Pancreas (tissue), 10 donors: Measurements from ENCODE around the gene GP1BA. TPM values are rescaled to one million over a fixed set of nuclear protein-coding genes. Genes with fewer than 3 reads are reported as not detected.

Source experiments
- ATAC-seq, 4 donors: fragments of 200-7000 bp; cut with Tn5 transposase; one replicate each; pipeline versions ENCODE4 v1.8.0 to v1.9.1; 2020; ENCODE audit warnings: mild to moderate bottlenecking in 4 of 4, moderate library complexity in 4 of 4
- DNase-seq, 6 donors: peaks; one replicate each; pipeline ENCODE4 v3.0.0-alpha.2; 2020
- FAIRE-seq: peaks from 2 replicates; lab custom pipeline; 2012; peaks lifted over from hg19 to GRCh38; lab: Jason Lieb, UNC
- H3K27ac ChIP-seq, 4 donors: fragments of 200-600 bp; sonication (generic); 1 replicate in 3 of 4; 2 replicates in 1 of 4; pipeline versions ENCODE4 v1.5.0 to v1.8.0; 2020
- H3K27me3 ChIP-seq, 4 donors: fragments of 200-600 bp; one replicate each; pipeline ENCODE4 v1.8.0; 2021
- H3K36me3 ChIP-seq, 3 donors: fragments of 200-600 bp; sonication (generic) in 1 of 3; one replicate each; pipeline versions ENCODE4 v1.5.0 to v1.8.0; 2020 to 2021
- H3K4me1 ChIP-seq, 3 donors: fragments of 200-600 bp; one replicate each; pipeline ENCODE4 v1.8.0; 2021
- H3K4me3 ChIP-seq, 4 donors: fragments of 200-600 bp; sonication (generic) in 2 of 4; one replicate each; pipeline versions ENCODE4 v1.5.0 to v1.8.0; 2020 to 2021
- H3K9me3 ChIP-seq, 4 donors: fragments of 200-600 bp; one replicate each; pipeline ENCODE4 v1.8.0; 2021
- CTCF ChIP-seq, 4 donors: fragments of 200-600 bp; sonication (generic) in 3 of 4; IDR thresholded peaks; one replicate each; pipeline versions ENCODE4 v1.5.0 to v1.8.0; 2021; ENCODE audit warnings: antibody characterized with exemption in 4 of 4
- WGBS, 2 donors: extraction: QIAGEN DNeasy Blood & Tissue Kit; methylation state at CpG; one replicate each; pipeline ENCODE4 v1.1.7; 2013; 5-methylcytosine and 5-hydroxymethylcytosine counted together
- intact Hi-C, 3 donors: fragments of 100-400 bp; cut with DNase I; formaldehyde crosslinking; loops; one replicate each; pipeline versions ENCODE4 v1.11.1 to v1.14.2; 2022
- microRNA-seq, 2 donors: library from miRNA; unstranded; fragments of <30 nt; microRNA quantifications; one replicate each; pipeline versions ENCODE4 to v1.1.0, GENCODE V29; 2019 to 2020
- polyA plus RNA-seq, 2 donors: library from polyadenylated mRNA; stranded (reverse); fragments of 200-250 nt; gene quantifications; one replicate each; pipeline ENCODE4 v1.2.3, GENCODE V29; 2013
- total RNA-seq, 6 donors: library from RNA; stranded (reverse); fragmentation: NEBNext Ultra II Directional in 4 of 6; extraction: Animal tissue kit (Norgen Biotek cat#: 25700) in 4 of 6; gene quantifications; one replicate each; pipeline versions ENCODE4 v1.2.1 to v1.2.4, GENCODE V29; 2021 to 2023
- donor health status: healthy with polysubstance abuse.
- donor health status: DM: no; HTN: no; CAD: no; lungs with moderate emphysema.
- donor health status: DM: no; HTN: no; CAD: no.
- donor health status: control.
- donor health status: control.
- donor health status: Bipolar disorder and iron deficiency.
- donor health status: DM: yes; HTN: yes; CAD: no.
- donor health status: DM: no; HTN: no; CAD: no.
- donor health status: DM: no; HTN: no; CAD: no.
- donor health status: DM: yes; HTN: yes; CAD: no.

The GP1BA gene
- total and polyA plus RNA-seq, 8 donors, result 0.06 to 0.37 (median 0.13) TPM; not detected in 4

DNA sequence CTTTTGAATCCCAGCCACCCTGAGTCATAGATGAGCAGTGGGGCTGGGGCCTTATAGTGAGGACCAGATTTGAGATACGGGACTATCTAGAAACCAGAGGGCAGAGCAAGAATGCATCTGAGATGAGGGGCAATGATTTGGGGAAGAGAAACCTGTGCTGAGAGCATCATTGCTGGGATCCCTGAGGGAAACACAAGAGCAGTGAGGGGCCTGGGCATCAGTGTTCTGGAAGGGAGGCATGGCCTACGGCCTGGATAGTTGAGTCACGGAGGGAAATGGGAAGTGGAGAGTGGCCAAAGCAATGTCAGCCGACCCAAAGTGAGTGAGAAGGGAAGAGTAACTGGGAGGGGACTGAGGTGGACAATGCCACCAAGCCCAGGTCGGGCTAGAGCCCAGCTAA is 50.2 kb downstream of the GP1BA start:
- Histone ChIP-seq H3K27ac (no peak overlapping the region), H3K27me3 (no peaks in the 10 kb centered on the region), H3K4me3 (no peak overlapping the region), H3K4me1 (peaks cover 0 to 8% (median 4%) of the 10 kb centered on the region in 3 donors), H3K9me3 (no peaks in the 10 kb centered on the region), H3K36me3 (peaks cover 0 to 9% (median 6%) of the 10 kb centered on the region in 3 donors)
- no peak for FAIRE-seq
- ATAC-seq, result no peak
- no peak for DNase-seq
- TF ChIP-seq CTCF (IDR thresholded peaks at IDR 0.05), result no peak
- WGBS, 2 donors, result 76 to 78% methylated on average over 5 of the region's 5 CpGs
- intact Hi-C loops, result loop anchor here in 1 of 3 donors (10.0 kb wide), 1 partner anchor 48 kb away; the partner anchor contains the start of gene GP1BA

Small RNA genes within 50 kb of the gene (microRNA-seq; reads per million reads assigned to microRNA genes)
- gene MIR6864, result 0 reads per million in 2 donors
- 0.39 to 0.59 reads per million in 2 donors for gene MIR6865

Other genes with a start within 250 kb of the GP1BA start
- gene PELP1, start 228.1 kb upstream of the GP1BA start, total RNA-seq, result 10 to 100 TPM; 15.9 to 31.2 (median 21.5) TPM
- 10 to 100 TPM; 34.6 to 38.0 TPM for gene PELP1, start 228.1 kb upstream of the GP1BA start, polyA plus RNA-seq
- 10 to 100 TPM; 11.2 to 49.6 (median 15.1) TPM for gene ARRB2, start 221.6 kb upstream of the GP1BA start, total RNA-seq
- gene ARRB2, start 221.6 kb upstream of the GP1BA start, polyA plus RNA-seq, result 10 to 100 TPM; 21.3 to 22.2 TPM
- 10 to 100 TPM in 4 of 6 donors, 1 to 10 TPM in 2; 8.6 to 11.6 (median 10.7) TPM for gene MED11, start 200.8 kb upstream of the GP1BA start, total RNA-seq
- 10 to 100 TPM; 26.0 to 31.1 TPM for gene MED11, start 200.8 kb upstream of the GP1BA start, polyA plus RNA-seq
- gene ZMYND15, start 192.4 kb upstream of the GP1BA start, total RNA-seq, result 1 to 10 TPM in 2 of 6 donors, under 1 TPM in 4; 0.39 to 3.2 (median 0.69) TPM
- gene ZMYND15, start 192.4 kb upstream of the GP1BA start, polyA plus RNA-seq, result 1 to 10 TPM; 1.6 to 3.0 TPM
- gene CXCL16, start 192.3 kb upstream of the GP1BA start, total RNA-seq, result 10 to 100 TPM in 3 of 6 donors, 1 to 10 TPM in 3; 7.6 to 55.6 (median 10.0) TPM
- 10 to 100 TPM in 1 of 2 donors, 1 to 10 TPM in 1; 7.9 to 12.9 TPM for gene CXCL16, start 192.3 kb upstream of the GP1BA start, polyA plus RNA-seq
- gene TM4SF5, start 160.4 kb upstream of the GP1BA start, total RNA-seq, result 1 to 10 TPM in 1 of 6 donors, under 1 TPM in 3, not detected in 2; 0.31 to 1.2 (median 0.61) TPM
- gene TM4SF5, start 160.4 kb upstream of the GP1BA start, polyA plus RNA-seq, result under 1 TPM; 0.46 to 0.77 TPM
- gene VMO1, start 145.9 kb upstream of the GP1BA start, total RNA-seq, result 1 to 10 TPM in 3 of 6 donors, under 1 TPM in 2, not detected in 1; 0.28 to 2.2 (median 1.2) TPM
- 1 to 10 TPM in 1 of 2 donors, under 1 TPM in 1; 0.87 to 1.6 TPM for gene VMO1, start 145.9 kb upstream of the GP1BA start, polyA plus RNA-seq
- under 1 TPM in 1 of 6 donors, not detected in 5; 0.39 TPM for gene GLTPD2, start 143.3 kb upstream of the GP1BA start, total RNA-seq
- gene GLTPD2, start 143.3 kb upstream of the GP1BA start, polyA plus RNA-seq, result under 1 TPM in 1 of 2 donors, not detected in 1; 0.23 TPM
- 10 to 100 TPM; 31.3 to 55.4 (median 46.1) TPM for gene PSMB6, start 136.1 kb upstream of the GP1BA start, total RNA-seq
- gene PSMB6, start 136.1 kb upstream of the GP1BA start, polyA plus RNA-seq, result 100 to 1,000 TPM in 1 of 2 donors, 10 to 100 TPM in 1; 53.1 to 103 TPM
- 10 to 100 TPM; 11.7 to 26.1 (median 17.9) TPM for gene PLD2, start 125.1 kb upstream of the GP1BA start, total RNA-seq
- 10 to 100 TPM; 24.5 to 25.8 TPM for gene PLD2, start 125.1 kb upstream of the GP1BA start, polyA plus RNA-seq
- 10 to 100 TPM; 39.6 to 70.3 (median 44.0) TPM for gene MINK1, start 98.9 kb upstream of the GP1BA start, total RNA-seq
- 10 to 100 TPM; 62.3 to 79.3 TPM for gene MINK1, start 98.9 kb upstream of the GP1BA start, polyA plus RNA-seq
- gene C17orf107, start 32.7 kb upstream of the GP1BA start, total RNA-seq, result 1 to 10 TPM; 2.8 to 6.9 (median 3.1) TPM
- gene C17orf107, start 32.7 kb upstream of the GP1BA start, polyA plus RNA-seq, result 1 to 10 TPM; 1.9 to 2.7 TPM
- gene CHRNE, start 29.2 kb upstream of the GP1BA start, total RNA-seq, result 1 to 10 TPM in 5 of 6 donors, under 1 TPM in 1; 0.76 to 2.0 (median 1.5) TPM
- 1 to 10 TPM in 1 of 2 donors, under 1 TPM in 1; 0.77 to 1.1 TPM for gene CHRNE, start 29.2 kb upstream of the GP1BA start, polyA plus RNA-seq
- gene SLC25A11, start 7.8 kb downstream of the GP1BA start, total RNA-seq, result 10 to 100 TPM; 10.9 to 23.3 (median 21.4) TPM
- gene SLC25A11, start 7.8 kb downstream of the GP1BA start, polyA plus RNA-seq, result 10 to 100 TPM; 20.6 to 25.5 TPM
- gene RNF167, start 8.0 kb downstream of the GP1BA start, total RNA-seq, result 10 to 100 TPM; 40.8 to 64.5 (median 46.7) TPM
- gene RNF167, start 8.0 kb downstream of the GP1BA start, polyA plus RNA-seq, result 100 to 1,000 TPM; 102 to 118 TPM
- 100 to 1,000 TPM in 4 of 6 donors, 10 to 100 TPM in 2; 63.6 to 195 (median 125) TPM for gene PFN1, start 16.3 kb downstream of the GP1BA start, total RNA-seq
- 100 to 1,000 TPM; 148 to 162 TPM for gene PFN1, start 16.3 kb downstream of the GP1BA start, polyA plus RNA-seq
- gene ENO3, start 18.8 kb downstream of the GP1BA start, total RNA-seq, result 1 to 10 TPM; 1.5 to 6.3 (median 2.5) TPM
- gene ENO3, start 18.8 kb downstream of the GP1BA start, polyA plus RNA-seq, result 10 to 100 TPM; 17.0 to 20.3 TPM
- 10 to 100 TPM; 15.8 to 31.7 (median 23.8) TPM for gene SPAG7, start 35.5 kb downstream of the GP1BA start, total RNA-seq
- gene SPAG7, start 35.5 kb downstream of the GP1BA start, polyA plus RNA-seq, result 10 to 100 TPM; 40.3 to 58.4 TPM
- 10 to 100 TPM; 13.6 to 28.0 (median 19.8) TPM for gene CAMTA2, start 55.4 kb downstream of the GP1BA start, total RNA-seq
- 10 to 100 TPM; 68.1 to 86.3 TPM for gene CAMTA2, start 55.4 kb downstream of the GP1BA start, polyA plus RNA-seq
- gene INCA1, start 65.2 kb downstream of the GP1BA start, total RNA-seq, result under 1 TPM; 0.28 to 0.81 (median 0.34) TPM
- gene INCA1, start 65.2 kb downstream of the GP1BA start, polyA plus RNA-seq, result 1 to 10 TPM; 1.8 to 2.4 TPM
- gene KIF1C, start 65.7 kb downstream of the GP1BA start, total RNA-seq, result 100 to 1,000 TPM in 1 of 6 donors, 10 to 100 TPM in 5; 72.8 to 103 (median 78.7) TPM
- gene KIF1C, start 65.7 kb downstream of the GP1BA start, polyA plus RNA-seq, result 10 to 100 TPM; 22.3 to 41.6 TPM
- gene SLC52A1, start 103.1 kb downstream of the GP1BA start, total RNA-seq, result not detected
- gene SLC52A1, start 103.1 kb downstream of the GP1BA start, polyA plus RNA-seq, result under 1 TPM in 1 of 2 donors, not detected in 1; 0.08 TPM
- gene ZFP3, start 146.2 kb downstream of the GP1BA start, total RNA-seq, result 1 to 10 TPM; 2.7 to 5.2 (median 3.5) TPM
- gene ZFP3, start 146.2 kb downstream of the GP1BA start, polyA plus RNA-seq, result 1 to 10 TPM; 1.9 to 3.2 TPM
- gene ZNF232, start 179.6 kb downstream of the GP1BA start, total RNA-seq, result 1 to 10 TPM; 2.8 to 5.5 (median 3.6) TPM
- 1 to 10 TPM; 5.8 to 7.1 TPM for gene ZNF232, start 179.6 kb downstream of the GP1BA start, polyA plus RNA-seq
- gene USP6, start 183.8 kb downstream of the GP1BA start, total RNA-seq, result under 1 TPM; 0.03 to 0.09 (median 0.05) TPM
- gene USP6, start 183.8 kb downstream of the GP1BA start, polyA plus RNA-seq, result under 1 TPM; 0.04 to 0.09 TPM